Esophagus muscularis mucosa (tissue), 3 donors: ENCODE data around the gene CARMIL3.
"Not testable (repeated sequence)": the region's sequence is repeated elsewhere in the genome, so short reads cannot be mapped to it uniquely, and the experiment has no call there.

ENCODE experiments used
- CTCF ChIP-seq, 3 experiments: fragments of 200-600 bp in 2 of 3; fragments of 450-650 bp in 1 of 3; sonication (generic) in 2 of 3; IDR thresholded peaks; one replicate each; pipeline ENCODE4 v1.5.1; 2017 to 2019; ENCODE audit warnings: antibody characterized with exemption in 3 of 3, mild to moderate bottlenecking in 2 of 3, moderate library complexity in 1 of 3
- POLR2A ChIP-seq: fragments of 450-650 bp; IDR thresholded peaks from one replicate; pipeline ENCODE4 v1.6.1; 2017; ENCODE audit warnings: antibody characterized with exemption, moderate library complexity, mild to moderate bottlenecking, low read depth

DNA sequence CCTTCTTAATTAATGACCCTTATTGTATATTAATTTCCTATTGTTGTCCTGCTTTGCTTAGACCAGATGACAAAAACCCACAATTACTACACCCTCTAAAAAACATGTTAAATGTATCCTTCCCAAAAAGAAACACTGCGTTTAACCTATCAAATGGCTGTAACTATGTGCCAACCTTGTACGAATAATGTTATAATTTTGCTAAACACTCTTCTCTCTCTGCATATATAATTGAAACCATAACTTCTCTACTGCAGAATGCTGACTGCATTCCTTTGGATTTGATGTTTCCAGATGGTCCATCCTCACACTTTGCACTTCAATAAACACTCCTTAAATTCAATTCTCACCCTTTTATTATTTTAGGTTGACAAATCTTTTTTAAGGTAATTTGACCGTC lies 31.3 kb upstream of the CARMIL3 start:
- not testable (repeated sequence) for TF ChIP-seq CTCF (IDR thresholded peaks at IDR 0.05); POLR2A
